ENCODE results near the gene RIT2. TPM values are rescaled to one million over a fixed set of nuclear protein-coding genes. Genes with fewer than 3 reads are reported as not detected.

RIT2 gene
- total RNA-seq, 1 experiment from 2014 or later = not detected

DNA sequence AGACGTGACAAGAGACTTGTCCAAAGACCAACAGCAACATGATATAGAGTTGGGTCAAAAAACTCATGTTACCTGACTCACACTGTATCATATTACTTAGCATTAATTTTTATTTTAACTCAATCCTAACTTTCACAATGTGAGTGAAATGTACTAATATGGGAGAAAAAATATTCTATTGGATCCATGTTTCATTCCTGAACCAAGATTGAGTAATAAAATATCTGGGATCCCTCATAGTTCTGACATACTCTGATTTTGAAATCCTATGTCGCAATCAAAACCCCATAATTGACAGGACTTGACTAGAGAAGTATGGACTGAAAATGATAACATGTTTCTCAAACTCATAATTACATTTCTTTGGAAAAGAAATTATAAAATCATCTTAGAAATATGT lies 190.4 kb downstream of the RIT2 start:
- no peak overlapping the region for H3K4me3 ChIP-seq (ENCODE audit: low read depth, low read length)
- POLR2A ChIA-PET = no interaction called here
- Mint-ChIP-seq H3K36me3 (ENCODE audit: insufficient read depth, unreplicated experiment) (no peaks in the 10 kb centered on the region), H3K4me1 (ENCODE audit: low read depth, unreplicated experiment) (no peaks in the 10 kb centered on the region), H3K9me3 (ENCODE audit: unreplicated experiment) (no peaks in the 10 kb centered on the region), H3K27me3 (ENCODE audit: insufficient read depth, unreplicated experiment) (peaks cover 4% of the 10 kb centered on the region), H3K27ac (ENCODE audit: unreplicated experiment) (no peak overlapping the region), H3K4me3 (ENCODE audit: unreplicated experiment) (no peak overlapping the region)
- DNase-seq = no peak
- TF ChIP-seq, protein P1, sequence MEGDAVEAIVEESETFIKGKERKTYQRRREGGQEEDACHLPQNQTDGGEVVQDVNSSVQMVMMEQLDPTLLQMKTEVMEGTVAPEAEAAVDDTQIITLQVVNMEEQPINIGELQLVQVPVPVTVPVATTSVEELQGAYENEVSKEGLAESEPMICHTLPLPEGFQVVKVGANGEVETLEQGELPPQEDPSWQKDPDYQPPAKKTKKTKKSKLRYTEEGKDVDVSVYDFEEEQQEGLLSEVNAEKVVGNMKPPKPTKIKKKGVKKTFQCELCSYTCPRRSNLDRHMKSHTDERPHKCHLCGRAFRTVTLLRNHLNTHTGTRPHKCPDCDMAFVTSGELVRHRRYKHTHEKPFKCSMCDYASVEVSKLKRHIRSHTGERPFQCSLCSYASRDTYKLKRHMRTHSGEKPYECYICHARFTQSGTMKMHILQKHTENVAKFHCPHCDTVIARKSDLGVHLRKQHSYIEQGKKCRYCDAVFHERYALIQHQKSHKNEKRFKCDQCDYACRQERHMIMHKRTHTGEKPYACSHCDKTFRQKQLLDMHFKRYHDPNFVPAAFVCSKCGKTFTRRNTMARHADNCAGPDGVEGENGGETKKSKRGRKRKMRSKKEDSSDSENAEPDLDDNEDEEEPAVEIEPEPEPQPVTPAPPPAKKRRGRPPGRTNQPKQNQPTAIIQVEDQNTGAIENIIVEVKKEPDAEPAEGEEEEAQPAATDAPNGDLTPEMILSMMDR (IDR thresholded peaks at IDR 0.05; ENCODE audit: insufficient read depth in 1 of 2, low read depth in 1 of 2, low read length in 1 of 2, severe bottlenecking in 1 of 2, unreplicated experiment in 1 of 2) = no peak
- H3K27me3 ChIP-seq (replicated peaks; ENCODE audit: control insufficient read depth, insufficient read depth, low read length) = no peaks in the 10 kb centered on the region
- intact Hi-C loops (cut with micrococcal nuclease; ENCODE audit: unreplicated experiment) = no loop called here
- no TSS peak for BruUV-seq (replicated peaks)
- CTCF ChIA-PET = no interaction called here
- no peaks in the 10 kb centered on the region for H3K36me3 ChIP-seq (ENCODE audit: control insufficient read depth, insufficient read depth, low read length)
- no peaks in the 10 kb centered on the region for H3K9me3 ChIP-seq
- H3K4me1 ChIP-seq = no peaks in the 10 kb centered on the region

DNA sequence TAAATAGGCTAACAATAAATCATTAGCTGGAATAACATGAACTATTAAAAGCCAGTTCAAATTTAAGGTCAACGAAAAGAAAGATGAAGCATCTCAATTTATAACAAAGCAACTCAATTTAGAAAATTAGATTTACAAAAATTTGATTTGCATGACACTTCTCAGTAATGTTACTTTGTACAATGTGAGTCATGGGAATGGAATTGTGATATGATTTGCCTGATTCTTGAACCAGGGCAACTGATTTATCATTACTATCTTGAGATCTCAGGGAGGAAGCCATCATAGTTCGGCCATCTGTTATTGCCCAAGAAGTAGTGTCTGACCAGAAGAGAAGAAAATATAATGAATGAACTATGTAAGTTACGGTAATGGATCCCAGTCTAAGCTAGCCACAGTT lies 193.1 kb downstream of the RIT2 start:
- TF ChIP-seq, protein P1 (IDR thresholded peaks at IDR 0.05; ENCODE audit: insufficient read depth in 1 of 2, low read depth in 1 of 2, low read length in 1 of 2, severe bottlenecking in 1 of 2, unreplicated experiment in 1 of 2) = no peak
- BruUV-seq (replicated peaks) = no TSS peak
- Mint-ChIP-seq H3K27ac (ENCODE audit: unreplicated experiment) (no peak overlapping the region), H3K4me1 (ENCODE audit: low read depth, unreplicated experiment) (no peaks in the 10 kb centered on the region), H3K36me3 (ENCODE audit: insufficient read depth, unreplicated experiment) (no peaks in the 10 kb centered on the region), H3K4me3 (ENCODE audit: unreplicated experiment) (no peak overlapping the region), H3K27me3 (ENCODE audit: insufficient read depth, unreplicated experiment) (no peaks in the 10 kb centered on the region), H3K9me3 (ENCODE audit: unreplicated experiment) (no peaks in the 10 kb centered on the region)
- H3K4me1 ChIP-seq = no peaks in the 10 kb centered on the region
- no peaks in the 10 kb centered on the region for H3K27me3 ChIP-seq (replicated peaks; ENCODE audit: control insufficient read depth, insufficient read depth, low read length)
- H3K4me3 ChIP-seq (ENCODE audit: low read depth, low read length) = no peak overlapping the region
- ChIA-PET POLR2A (no interaction called here), CTCF (no interaction called here)
- H3K36me3 ChIP-seq (ENCODE audit: control insufficient read depth, insufficient read depth, low read length) = no peaks in the 10 kb centered on the region
- intact Hi-C loops (cut with micrococcal nuclease; ENCODE audit: unreplicated experiment) = no loop called here
- no peaks in the 10 kb centered on the region for H3K9me3 ChIP-seq
- no peak for DNase-seq

DNA sequence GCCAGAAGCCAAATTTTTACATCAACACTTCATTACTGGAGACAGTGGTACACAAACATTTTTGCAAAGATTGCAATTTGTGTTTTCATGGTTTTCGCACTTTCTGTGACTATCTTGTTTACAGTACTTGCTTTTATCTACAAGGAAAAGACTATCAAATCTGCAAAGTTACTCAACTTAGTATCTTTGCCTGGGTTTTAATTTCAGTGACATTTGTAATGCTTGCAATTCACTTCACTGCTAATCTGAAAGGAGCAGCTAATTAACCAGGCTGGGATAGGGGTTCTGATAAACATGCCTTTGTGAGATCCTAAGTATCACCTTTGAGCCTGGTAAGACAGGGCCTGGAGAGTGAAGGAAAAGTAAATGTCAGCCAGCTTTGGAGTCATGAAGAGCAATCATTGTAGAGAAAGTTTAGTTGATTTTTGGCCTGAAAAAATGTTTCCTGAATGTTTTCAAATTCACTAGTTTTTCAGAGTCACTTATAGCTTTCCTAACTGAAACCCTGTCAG lies 194.2 kb downstream of the RIT2 start:
- CTCF ChIA-PET = no interaction called here
- H3K4me3 ChIP-seq (ENCODE audit: low read depth, low read length) = no peak overlapping the region
- H3K9me3 Mint-ChIP-seq (ENCODE audit: unreplicated experiment) = no peaks in the 10 kb centered on the region
- no peaks in the 10 kb centered on the region for H3K36me3 Mint-ChIP-seq (ENCODE audit: insufficient read depth, unreplicated experiment)
- H3K27me3 Mint-ChIP-seq (ENCODE audit: insufficient read depth, unreplicated experiment) = no peaks in the 10 kb centered on the region
- no peaks in the 10 kb centered on the region for H3K27me3 ChIP-seq (replicated peaks; ENCODE audit: control insufficient read depth, insufficient read depth, low read length)
- intact Hi-C loops (cut with micrococcal nuclease; ENCODE audit: unreplicated experiment) = no loop called here
- BruUV-seq (replicated peaks) = no TSS peak
- no peaks in the 10 kb centered on the region for H3K4me1 Mint-ChIP-seq (ENCODE audit: low read depth, unreplicated experiment)
- H3K4me1 ChIP-seq = no peaks in the 10 kb centered on the region
- TF ChIP-seq, protein P1 (IDR thresholded peaks at IDR 0.05; ENCODE audit: insufficient read depth in 1 of 2, low read depth in 1 of 2, low read length in 1 of 2, severe bottlenecking in 1 of 2, unreplicated experiment in 1 of 2) = no peak
- H3K27ac Mint-ChIP-seq (ENCODE audit: unreplicated experiment) = no peak overlapping the region
- POLR2A ChIA-PET = no interaction called here
- no peak for DNase-seq
- no peaks in the 10 kb centered on the region for H3K36me3 ChIP-seq (ENCODE audit: control insufficient read depth, insufficient read depth, low read length)
- no peaks in the 10 kb centered on the region for H3K9me3 ChIP-seq
- H3K4me3 Mint-ChIP-seq (ENCODE audit: unreplicated experiment) = no peak overlapping the region
